HG02884 (cell line): Measurements from ENCODE around the gene DUSP12.

Source experiments
- ATAC-seq: cut with Tn5 transposase; IDR thresholded peaks from one replicate; pipeline ENCODE4 v1.9.1; 2021; ENCODE audit warnings: mild to moderate bottlenecking, moderate library complexity; ENCODE audit not compliant: unreplicated experiment

The DUSP12 gene

DNA sequence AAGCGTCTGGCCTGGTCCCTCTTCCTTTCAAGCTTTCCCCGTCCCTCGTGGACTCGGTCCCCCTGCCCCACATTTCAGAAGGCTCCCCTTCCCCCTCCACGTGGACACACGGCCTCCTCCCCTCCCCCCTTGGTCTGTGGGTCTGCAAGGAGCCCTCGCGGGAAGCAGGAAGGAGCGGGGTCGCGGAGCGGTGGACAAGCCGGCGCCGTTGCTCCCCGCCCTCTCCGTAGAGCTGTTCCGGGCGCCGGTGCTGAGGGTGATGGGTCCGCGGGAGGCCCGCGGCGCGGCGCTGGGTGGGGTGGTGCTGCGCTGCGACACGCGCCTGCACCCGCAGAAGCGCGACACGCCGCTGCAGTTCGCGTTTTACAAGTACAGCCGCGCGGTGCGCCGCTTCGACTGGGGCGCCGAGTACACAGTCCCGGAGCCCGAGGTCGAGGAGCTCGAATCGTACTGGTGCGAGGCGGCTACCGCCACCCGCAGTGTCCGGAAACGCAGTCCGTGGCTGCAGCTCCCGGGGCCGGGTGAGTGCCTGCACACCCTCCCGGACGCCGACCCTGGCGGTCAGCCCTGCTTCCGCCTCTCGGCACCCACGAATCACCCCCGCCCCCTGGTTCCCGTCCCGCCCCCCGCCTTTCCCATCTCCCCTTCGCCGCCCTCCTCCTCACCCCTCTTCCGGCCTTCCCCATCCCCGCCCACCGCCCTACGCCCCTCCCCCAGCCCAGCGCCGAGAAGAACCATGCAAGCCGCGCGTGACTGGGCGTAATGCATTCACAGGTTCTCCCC, 22.9 kb upstream of the DUSP12 start:
- peak; percentile 46 for ATAC-seq

DNA sequence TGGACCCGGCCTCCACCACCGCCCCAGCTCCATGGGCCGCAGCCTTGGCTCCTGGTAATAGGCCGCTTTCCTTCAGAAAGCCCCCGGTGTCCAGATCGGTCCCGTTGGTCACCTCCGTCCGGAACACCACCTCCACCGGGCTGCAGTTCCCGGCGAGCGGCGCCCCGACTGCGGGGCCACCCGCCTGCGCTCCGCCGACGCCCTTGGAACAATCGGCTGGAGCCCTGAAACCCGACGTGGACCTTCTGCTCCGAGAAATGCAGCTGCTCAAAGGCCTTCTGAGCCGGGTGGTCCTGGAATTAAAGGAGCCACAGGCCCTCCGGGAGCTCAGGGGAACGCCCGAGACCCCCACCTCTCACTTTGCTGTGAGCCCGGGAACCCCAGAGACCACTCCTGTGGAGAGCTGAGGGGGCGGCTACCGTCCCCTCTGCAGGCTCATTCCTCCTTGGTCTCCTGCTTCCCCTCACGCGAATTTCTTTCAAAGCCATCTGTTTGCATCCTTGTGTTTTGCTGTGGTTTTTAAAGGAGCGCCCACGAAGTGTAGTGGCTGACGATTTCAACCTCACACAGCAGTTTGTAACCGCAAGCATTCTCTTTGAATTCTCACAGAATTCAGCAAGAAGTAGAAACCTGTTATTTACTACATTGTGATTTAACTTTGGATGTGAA, 22.2 kb upstream of the DUSP12 start:
- ATAC-seq = peak; percentile 16

DNA sequence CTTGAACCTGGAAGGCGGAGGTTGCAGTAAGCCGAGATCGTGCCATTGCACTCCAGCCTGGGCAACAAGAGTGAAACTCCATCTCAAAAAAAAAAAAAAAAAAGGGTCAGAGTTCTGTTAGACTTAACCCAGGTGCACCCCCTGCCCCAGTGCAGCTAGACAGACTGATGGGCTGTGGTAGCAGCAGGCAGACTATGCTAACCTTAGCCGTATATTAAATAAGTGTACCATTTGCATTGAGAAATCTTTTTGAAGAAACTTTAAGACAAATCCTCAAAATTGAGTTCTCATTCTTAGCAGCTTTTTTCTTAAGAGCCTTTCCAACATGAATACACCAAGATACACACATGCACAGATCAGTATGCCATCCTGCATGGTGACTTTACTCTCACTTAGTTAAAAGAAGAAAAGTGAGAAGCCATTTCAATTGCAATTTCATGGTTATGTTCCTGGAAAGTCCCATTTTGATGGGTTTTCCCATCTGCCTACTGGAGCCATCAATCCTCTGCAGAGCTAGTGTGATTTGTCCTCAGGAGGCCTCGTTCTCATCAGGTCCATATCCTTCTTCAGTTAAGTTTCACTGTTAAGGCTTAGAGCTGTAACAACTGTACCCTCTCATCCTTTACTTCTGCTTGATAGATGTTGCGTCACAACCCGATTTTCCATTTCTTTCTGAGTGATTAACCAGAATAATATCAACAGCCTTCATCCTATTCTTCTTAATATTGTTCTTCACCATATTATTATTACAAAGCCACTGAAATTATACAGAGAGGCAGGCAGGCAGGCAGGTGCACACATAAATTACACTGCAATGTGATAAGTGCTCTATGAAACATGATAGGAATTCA, 21.0 kb upstream of the DUSP12 start:
- no peak for ATAC-seq

DNA sequence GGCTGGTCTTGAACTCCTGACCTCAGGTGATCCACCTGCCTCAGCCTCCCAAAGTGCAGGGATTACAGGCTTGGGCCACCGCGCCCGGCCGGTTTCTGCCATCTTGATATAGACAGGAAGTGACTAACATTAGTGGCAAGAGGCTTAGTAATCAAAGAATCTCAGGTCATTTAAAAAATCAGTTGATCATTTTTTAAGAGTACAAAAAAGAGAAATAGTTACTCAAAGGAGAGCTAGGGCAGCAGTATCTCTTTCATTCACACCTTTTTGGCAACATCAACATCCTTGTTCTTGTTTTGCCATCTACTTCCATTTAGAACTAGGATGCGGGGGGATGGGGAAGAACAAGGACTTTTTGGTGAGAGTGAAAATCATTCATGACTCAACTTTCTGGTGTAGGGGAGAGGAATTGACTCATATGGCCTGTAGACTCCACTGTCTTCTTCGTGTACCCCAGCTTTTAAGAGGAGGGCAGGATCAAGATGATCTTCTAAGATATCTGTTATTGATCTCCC, 19.5 kb upstream of the DUSP12 start:
- no peak for ATAC-seq

DNA sequence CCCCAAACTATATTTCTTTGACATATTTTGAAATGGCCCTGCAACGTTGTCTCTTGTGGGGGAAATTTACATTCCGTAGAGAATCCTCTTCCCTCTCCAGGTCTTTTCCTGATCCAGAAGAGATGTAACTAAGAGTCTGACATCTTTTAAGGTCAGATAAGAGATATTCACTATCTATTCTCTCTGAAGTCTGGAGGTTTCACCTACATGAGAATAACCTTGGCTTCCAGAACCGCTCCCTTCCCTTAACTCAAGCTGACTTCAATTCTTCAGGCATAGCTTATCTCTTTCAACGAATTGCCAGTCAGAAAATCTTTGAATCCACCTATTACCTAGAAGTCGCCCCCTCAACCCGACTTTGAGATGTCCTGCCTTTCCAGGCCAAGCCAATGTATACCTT, 18.3 kb upstream of the DUSP12 start:
- ATAC-seq = no peak

- ATAC-seq = no peak
Measured at GRCh38 chr1:161731981-161732718, 17.4 kb upstream of the DUSP12 start.

DNA sequence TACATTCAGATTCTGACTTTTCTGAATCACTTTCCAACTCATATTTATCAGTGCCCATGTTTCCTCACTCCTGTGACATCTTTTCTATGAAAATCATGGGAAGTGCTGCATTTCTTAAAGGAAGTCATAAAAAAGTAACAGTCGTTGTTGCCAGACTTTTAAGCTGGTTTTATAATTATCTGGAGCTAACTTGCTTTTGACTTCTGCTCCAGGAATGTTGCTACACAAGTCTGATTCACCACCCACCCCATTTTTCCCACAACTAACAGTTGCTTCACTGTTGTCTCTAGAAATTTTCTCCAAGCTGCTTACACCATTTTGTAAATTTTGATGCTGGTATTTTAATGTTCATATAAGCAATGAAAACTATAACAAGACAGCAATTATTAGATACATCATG, 16.1 kb upstream of the DUSP12 start:
- no peak for ATAC-seq

GRCh38 chr1:161735837-161736236, 13.7 kb upstream of the DUSP12 start:
- no peak for ATAC-seq

DNA sequence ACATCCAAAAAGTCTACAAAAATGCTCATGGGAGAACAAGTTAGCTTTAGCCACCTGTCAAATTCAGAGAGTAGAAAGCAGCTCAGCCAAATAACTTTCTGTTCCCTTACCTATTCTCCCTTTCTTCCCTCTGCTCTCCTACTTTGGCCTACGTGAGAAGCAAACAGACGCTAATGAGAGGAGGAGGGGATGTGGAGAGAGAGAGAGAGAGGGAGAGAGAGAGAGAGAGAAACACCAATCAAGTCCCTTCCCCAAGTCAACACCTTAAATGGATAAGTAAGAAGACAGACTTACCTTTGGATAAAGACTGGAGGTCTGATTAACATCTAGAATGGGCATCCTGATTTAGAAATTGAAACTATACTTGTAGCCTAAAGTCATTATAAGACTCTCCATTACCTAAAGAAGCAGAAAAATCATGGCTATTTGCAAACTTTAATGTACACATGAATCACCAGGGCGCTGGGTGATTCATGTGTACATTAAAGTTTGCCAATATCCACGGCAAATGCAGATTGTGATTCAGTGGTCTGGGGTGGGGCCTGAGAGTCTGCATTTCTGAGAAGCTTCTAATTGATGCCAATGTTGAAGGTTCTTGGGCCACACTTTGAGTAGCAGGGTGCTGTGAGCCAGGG, 13.1 kb upstream of the DUSP12 start:
- no peak for ATAC-seq

- ATAC-seq = no peak
Measured at GRCh38 chr1:161737625-161738024, 12.0 kb upstream of the DUSP12 start.

DNA sequence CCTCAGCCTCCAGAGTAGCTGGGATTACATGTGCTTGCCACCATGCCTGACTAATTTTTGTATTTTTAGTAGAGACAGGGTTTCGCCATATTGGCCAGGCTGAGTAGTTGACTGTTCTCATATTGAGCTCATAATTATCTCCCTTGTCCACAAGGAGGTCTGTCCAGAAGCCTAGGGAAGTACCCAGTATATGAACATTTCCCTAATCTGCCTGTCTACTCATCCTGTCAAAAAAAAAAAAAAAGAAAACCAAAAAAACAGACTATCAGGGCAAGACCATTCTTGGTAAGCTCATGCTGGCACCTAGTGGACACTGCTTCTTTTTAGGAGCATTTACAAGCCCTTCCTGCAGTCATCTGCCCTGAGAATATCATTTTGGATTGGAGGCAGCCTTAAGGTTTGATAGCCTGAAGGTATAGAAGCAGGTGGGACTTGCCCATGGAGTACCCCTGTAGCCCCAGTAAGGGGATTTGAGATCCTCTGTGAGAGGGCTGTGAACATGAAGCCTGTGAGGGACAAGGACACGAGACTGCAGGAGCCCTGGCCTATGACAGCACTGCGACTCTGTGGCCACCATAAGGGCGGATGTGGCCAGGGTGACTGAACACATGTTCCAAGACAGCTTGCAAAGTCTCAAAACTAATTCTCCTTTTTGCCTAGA, 10.8 kb upstream of the DUSP12 start:
- ATAC-seq = peak; percentile 62

GRCh38 chr1:161739865-161740566, 9.6 kb upstream of the DUSP12 start:
- ATAC-seq = peak; percentile 25

DNA sequence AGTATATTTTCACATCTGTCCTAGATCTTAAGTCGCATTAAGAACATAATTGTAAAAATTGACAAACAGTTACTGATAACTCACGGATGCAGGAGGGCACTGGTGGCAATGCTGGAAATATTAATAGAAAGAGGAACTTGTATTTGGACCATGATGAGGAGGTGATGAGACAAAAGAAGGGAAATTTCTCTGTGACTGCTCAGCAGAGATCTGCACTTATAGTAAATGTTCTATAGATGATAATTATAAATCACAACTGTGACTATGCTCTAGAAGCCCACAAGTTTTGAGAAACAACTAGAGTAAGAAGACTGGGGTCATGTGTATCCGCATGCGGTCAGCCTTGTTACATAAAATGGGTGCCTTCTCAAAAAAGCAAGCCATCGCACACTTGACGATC, 8.7 kb upstream of the DUSP12 start:
- no peak for ATAC-seq

GRCh38 chr1:161743231-161743630, 6.4 kb upstream of the DUSP12 start:
- ATAC-seq = no peak

- ATAC-seq = no peak
Measured at GRCh38 chr1:161747801-161748200, 1.8 kb upstream of the DUSP12 start.

DNA sequence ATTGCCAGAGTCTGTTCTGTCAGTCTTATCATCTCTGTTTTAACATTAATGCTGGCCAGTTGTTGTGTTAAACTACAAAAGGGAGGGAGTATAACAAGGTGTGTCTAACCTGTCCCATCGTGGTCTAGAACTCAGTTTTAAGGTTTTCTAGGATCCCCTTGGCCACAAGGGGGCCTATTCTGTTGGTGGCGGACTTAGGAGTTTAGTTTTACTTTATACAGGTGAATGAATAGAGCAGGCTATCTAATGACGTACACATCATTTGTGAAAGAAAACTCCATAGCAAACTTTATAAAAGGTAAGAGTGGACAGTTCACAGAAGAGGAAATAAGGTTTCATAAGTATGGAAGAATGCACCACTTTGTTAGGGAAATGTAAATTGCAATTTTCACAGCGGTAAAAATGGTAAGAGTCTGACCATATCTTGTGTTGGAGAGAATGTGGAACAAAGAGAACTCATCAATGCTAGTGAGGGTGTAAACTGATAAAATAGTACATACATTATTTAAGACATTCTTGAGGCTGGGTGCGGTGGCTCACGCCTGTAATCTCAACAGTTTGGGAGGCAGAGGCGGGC, 14.0 kb downstream of the DUSP12 start:
- no peak for ATAC-seq

GRCh38 chr1:161766102-161766981, 16.8 kb downstream of the DUSP12 start, which contains the start of gene ATF6:
Gene ATF6, plus strand, starts transcription at chr1:161766320. Its CDS starts 41 bp downstream, at chr1:161766361.
- ATAC-seq = peak; percentile 57

DNA sequence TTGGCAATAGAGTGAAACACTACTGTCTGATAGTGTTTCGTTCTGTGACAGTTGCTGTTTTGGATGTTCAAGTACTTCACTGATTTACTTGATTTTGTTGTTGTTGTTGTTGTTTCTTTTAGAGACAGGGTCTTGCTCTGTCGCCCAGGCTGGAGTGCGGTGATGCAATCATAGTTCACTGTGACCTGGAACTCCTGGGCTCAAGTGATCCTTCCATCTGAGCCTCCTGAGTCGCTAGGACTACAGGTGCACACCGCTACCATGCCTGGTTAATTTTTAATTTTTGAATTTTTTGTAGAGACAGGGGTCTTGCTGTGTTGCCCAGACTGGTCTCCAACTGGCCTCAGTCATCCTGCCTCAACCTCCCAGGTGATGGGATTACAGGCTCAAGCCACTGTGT, 18.9 kb downstream of the DUSP12 start:
- no peak for ATAC-seq
